Gastrocnemius medialis (tissue), 4 donors: ENCODE results near the gene FBLN7. TPM values are rescaled to one million over a fixed set of nuclear protein-coding genes. Genes with fewer than 3 reads are reported as not detected.

Source experiments
- ATAC-seq, 2 donors: fragments of 150-250 bp; one replicate each; pipeline ENCODE4 v1.9.1; 2016
- DNase-seq, 2 donors: peaks; one replicate each; pipeline ENCODE4 v3.0.0-alpha.2; 2019
- H3K27ac ChIP-seq, 4 donors: fragments of 200-600 bp; sonication (generic); 1 replicate in 1 of 4; 2 replicates in 3 of 4; pipeline ENCODE4 v1.5.1; 2016 to 2018; ENCODE audit warnings: mild to moderate bottlenecking in 2 of 4, moderate library complexity in 1 of 4
- H3K27me3 ChIP-seq, 3 donors: fragments of 200-600 bp; sonication (generic) in 2 of 3; 1 replicate in 1 of 3; 2 replicates in 2 of 3; pipeline versions ENCODE4 v1.5.1 to v1.6.0; 2016 to 2019; ENCODE audit warnings: mild to moderate bottlenecking in 1 of 3, moderate library complexity in 1 of 3
- H3K36me3 ChIP-seq, 2 donors: fragments of 200-600 bp; sonication (generic) in 1 of 2; one replicate each; pipeline ENCODE4 v1.5.1; 2017 to 2018
- H3K4me1 ChIP-seq, 2 donors: fragments of 200-600 bp; sonication (generic) in 1 of 2; one replicate each; pipeline ENCODE4 v1.5.1; 2016 to 2017; ENCODE audit warnings: mild to moderate bottlenecking in 2 of 2
- H3K4me3 ChIP-seq, 4 donors: fragments of 200-600 bp; sonication (generic) in 3 of 4; 1 replicate in 1 of 4; 2 replicates in 3 of 4; pipeline ENCODE4 v1.5.1; 2016 to 2019; ENCODE audit warnings: mild to moderate bottlenecking in 2 of 4
- H3K9me3 ChIP-seq, 3 donors: fragments of 200-600 bp; sonication (generic) in 2 of 3; 1 replicate in 1 of 3; 2 replicates in 2 of 3; pipeline ENCODE4 v1.5.1; 2016 to 2019
- POLR2A ChIP-seq, 2 donors: fragments of 450-650 bp; IDR thresholded peaks; one replicate each; pipeline ENCODE4 v1.6.1; 2017; ENCODE audit warnings: antibody characterized with exemption in 2 of 2, mild to moderate bottlenecking in 2 of 2, moderate library complexity in 2 of 2
- in situ Hi-C, 4 donors: fragments of 200-750 bp; cut with MboI; loops; one replicate each; pipeline versions ENCODE4 v1.15.0 to v1.8.0; 2017; ENCODE audit warnings: low sequenced_read_pairs in 4 of 4
- intact Hi-C: fragments of 100-400 bp; cut with DNase I; formaldehyde crosslinking; loops from one replicate; pipeline ENCODE4 v1.15.1; 2023; ENCODE audit warnings: low total_unique reads
- total RNA-seq, 4 donors: library from RNA; depleted of rRNA; stranded (reverse); fragments of >200 nt; gene quantifications; one replicate each; pipeline versions ENCODE4 v1.1.0 to v1.2.3, GENCODE V29; 2016
- TF ChIP-seq, protein P1 (sequence below), 5 experiments: fragments of 450-650 bp in 3 of 5; fragments of 200-600 bp in 2 of 5; sonication (generic) in 2 of 5; IDR thresholded peaks in 4 of 5; conservative IDR thresholded peaks in 1 of 5; 1 replicate in 4 of 5; 2 replicates in 1 of 5; pipeline ENCODE4 v1.5.1; 2016 to 2019; ENCODE audit warnings: antibody characterized with exemption in 5 of 5, mild to moderate bottlenecking in 3 of 5, moderate library complexity in 3 of 5

Gene FBLN7
- total RNA-seq, 4 donors from 2014 or later, result 0.41 to 3.3 (median 0.54) TPM

DNA sequence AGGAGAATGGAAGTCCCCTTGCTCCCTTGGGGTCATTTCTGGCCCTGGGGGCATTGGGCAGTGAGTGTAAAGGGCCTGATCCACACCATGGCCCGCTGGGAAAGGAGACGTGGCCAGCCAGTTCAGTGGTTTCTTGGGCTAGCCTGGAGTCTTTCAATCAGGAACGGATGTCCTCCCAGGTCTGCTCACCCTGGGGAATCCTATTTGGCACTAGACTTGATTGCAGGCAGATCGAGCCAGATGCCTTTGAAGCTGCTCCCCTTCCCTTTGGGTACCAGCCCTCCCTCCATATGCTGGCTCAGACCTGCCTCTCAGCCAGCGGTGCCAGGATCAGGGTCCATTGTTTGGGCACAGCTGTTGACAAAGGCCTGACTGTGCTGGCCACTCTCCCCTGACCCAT, 11.0 kb downstream of the FBLN7 start:
- Histone ChIP-seq H3K9me3 (no peaks in the 10 kb centered on the region), H3K36me3 (no peaks in the 10 kb centered on the region), H3K27me3 (peaks cover 0 to under 1% (median 0%) of the 10 kb centered on the region in 3 donors), H3K4me1 (no peaks in the 10 kb centered on the region), H3K4me3 (no peak overlapping the region), H3K27ac (peak overlapping the region in 1 of 4 donors; percentile 48)
- intact Hi-C loops (no loop called here), in situ Hi-C loops (no loop called here)
- DNase-seq (no peak), ATAC-seq (no peak)
- TF ChIP-seq POLR2A (IDR thresholded peaks at IDR 0.05), result no peak
- TF ChIP-seq, protein P1, sequence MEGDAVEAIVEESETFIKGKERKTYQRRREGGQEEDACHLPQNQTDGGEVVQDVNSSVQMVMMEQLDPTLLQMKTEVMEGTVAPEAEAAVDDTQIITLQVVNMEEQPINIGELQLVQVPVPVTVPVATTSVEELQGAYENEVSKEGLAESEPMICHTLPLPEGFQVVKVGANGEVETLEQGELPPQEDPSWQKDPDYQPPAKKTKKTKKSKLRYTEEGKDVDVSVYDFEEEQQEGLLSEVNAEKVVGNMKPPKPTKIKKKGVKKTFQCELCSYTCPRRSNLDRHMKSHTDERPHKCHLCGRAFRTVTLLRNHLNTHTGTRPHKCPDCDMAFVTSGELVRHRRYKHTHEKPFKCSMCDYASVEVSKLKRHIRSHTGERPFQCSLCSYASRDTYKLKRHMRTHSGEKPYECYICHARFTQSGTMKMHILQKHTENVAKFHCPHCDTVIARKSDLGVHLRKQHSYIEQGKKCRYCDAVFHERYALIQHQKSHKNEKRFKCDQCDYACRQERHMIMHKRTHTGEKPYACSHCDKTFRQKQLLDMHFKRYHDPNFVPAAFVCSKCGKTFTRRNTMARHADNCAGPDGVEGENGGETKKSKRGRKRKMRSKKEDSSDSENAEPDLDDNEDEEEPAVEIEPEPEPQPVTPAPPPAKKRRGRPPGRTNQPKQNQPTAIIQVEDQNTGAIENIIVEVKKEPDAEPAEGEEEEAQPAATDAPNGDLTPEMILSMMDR (IDR thresholded peaks at IDR 0.05 in 4 of 5, conservative IDR thresholded peaks at IDR 0.05 in 1 of 5), result no peak

DNA sequence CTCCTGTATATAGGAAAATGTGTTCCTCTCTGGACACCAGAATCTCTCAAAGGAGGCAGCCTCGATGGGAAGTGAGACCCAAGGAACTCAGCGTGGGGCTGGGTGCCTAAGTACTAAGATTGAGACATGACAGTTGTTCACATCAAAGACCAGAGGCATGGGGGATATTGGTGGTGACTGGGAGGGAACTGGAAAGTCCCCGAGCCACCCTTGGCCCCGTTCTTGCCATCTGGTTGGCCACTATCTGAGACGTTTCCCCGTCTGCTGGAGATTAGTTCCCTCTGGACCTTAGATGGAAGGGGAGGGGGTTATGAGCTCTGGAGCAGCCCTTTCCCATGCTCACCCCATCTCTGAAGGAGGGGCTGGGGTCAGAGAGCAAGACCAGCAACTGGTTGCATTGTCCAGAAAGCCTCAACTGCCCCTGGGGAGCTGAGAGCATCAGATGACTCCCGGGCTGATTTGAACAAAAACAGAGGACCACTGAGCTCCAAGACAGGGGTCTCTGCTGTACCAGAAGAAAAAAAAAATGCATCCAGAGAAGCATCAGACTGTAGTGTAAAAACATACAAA, 11.8 kb downstream of the FBLN7 start:
- in situ Hi-C loops (no loop called here), intact Hi-C loops (no loop called here)
- no peak for TF ChIP-seq POLR2A (IDR thresholded peaks at IDR 0.05)
- TF ChIP-seq, protein P1 (IDR thresholded peaks at IDR 0.05 in 4 of 5, conservative IDR thresholded peaks at IDR 0.05 in 1 of 5), result no peak
- H3K27ac ChIP-seq, result peak overlapping the region in 2 of 4 donors; percentile 10 to 48
- H3K4me1 ChIP-seq, result no peaks in the 10 kb centered on the region
- H3K27me3 ChIP-seq, result peaks cover 0 to 4% (median 0%) of the 10 kb centered on the region in 3 donors
- H3K4me3 ChIP-seq, result no peak overlapping the region
- ATAC-seq, result no peak
- no peaks in the 10 kb centered on the region for H3K9me3 ChIP-seq
- DNase-seq, result no peak
- no peaks in the 10 kb centered on the region for H3K36me3 ChIP-seq

DNA sequence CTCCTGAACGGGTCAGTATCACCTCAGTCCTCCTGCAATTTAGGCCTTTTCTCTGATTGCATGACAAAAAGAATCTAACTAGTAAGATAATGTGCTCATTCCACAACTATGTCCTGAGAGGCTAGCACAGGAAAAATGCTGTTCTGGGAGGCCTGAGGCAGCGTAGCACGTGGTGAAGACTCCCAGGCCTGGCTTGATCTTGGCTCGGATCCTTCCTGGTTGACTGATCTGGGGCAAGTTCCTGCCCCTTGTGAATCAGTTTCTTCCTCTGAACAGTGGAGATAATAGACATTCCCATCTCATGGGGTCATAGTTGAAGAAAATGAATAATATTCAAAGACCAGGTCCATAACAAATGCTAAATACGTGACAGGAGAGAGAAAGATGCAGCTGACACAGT, 12.3 kb downstream of the FBLN7 start:
- peak in 1 of 2 donors; percentile 33 for DNase-seq
- peak; percentile 28 to 40 for ATAC-seq
- in situ Hi-C loops, result no loop called here
- TF ChIP-seq POLR2A (IDR thresholded peaks at IDR 0.05), result no peak
- TF ChIP-seq, protein P1 (IDR thresholded peaks at IDR 0.05 in 4 of 5, conservative IDR thresholded peaks at IDR 0.05 in 1 of 5), result no peak
- H3K36me3 ChIP-seq, result no peaks in the 10 kb centered on the region
- intact Hi-C loops, result no loop called here
- no peaks in the 10 kb centered on the region for H3K4me1 ChIP-seq
- no peak overlapping the region for H3K4me3 ChIP-seq
- peaks cover 0 to 4% (median 0%) of the 10 kb centered on the region in 3 donors for H3K27me3 ChIP-seq
- H3K27ac ChIP-seq, result peak overlapping the region in 1 of 4 donors; percentile 67
- H3K9me3 ChIP-seq, result no peaks in the 10 kb centered on the region

DNA sequence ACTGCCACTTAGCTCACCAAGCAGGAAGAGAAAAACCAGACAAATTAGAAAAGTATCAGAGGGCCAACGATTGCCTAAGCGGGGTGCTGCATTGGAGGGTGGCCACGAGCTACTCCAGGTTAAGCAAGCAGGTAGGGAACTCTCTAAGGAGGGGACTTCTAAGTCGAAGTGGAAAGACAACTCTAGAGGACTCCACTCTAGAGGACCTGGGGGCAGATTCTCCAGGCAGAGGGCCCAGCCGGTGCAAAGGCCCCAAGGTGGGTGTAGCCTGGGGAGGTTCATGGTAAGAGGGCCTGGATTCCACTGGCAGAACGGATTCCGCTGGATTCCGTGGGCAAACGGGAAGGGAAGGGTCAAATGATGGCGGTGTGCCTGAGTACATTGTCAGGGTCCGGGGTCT, 12.7 kb downstream of the FBLN7 start:
- peak overlapping the region in 1 of 4 donors; percentile 67 for H3K27ac ChIP-seq
- ATAC-seq, result no peak

More for the DNA sequence above, 12.7 kb downstream of the FBLN7 start:
- intact Hi-C loops (no loop called here), in situ Hi-C loops (no loop called here)
- H3K9me3 ChIP-seq, result no peaks in the 10 kb centered on the region
- no peak overlapping the region for H3K4me3 ChIP-seq
- TF ChIP-seq, protein P1 (IDR thresholded peaks at IDR 0.05 in 4 of 5, conservative IDR thresholded peaks at IDR 0.05 in 1 of 5), result no peak
- no peak for TF ChIP-seq POLR2A (IDR thresholded peaks at IDR 0.05)
- no peaks in the 10 kb centered on the region for H3K36me3 ChIP-seq
- peaks cover 0 to 4% (median 0%) of the 10 kb centered on the region in 3 donors for H3K27me3 ChIP-seq
- DNase-seq, result no peak
- no peaks in the 10 kb centered on the region for H3K4me1 ChIP-seq
